ENCODE results near the gene BMPER.
"Not testable (repeated sequence)": the region's sequence is repeated elsewhere in the genome, so short reads cannot be mapped to it uniquely, and the experiment has no call there.

Gene BMPER

GRCh38 chr7:34174688-34175616 lies 269.6 kb downstream of the BMPER start:
- not testable (repeated sequence) for H3K9ac ChIP-seq (ENCODE audit: low read length); DNase-seq (ENCODE audit: low read depth); H3K9me3 ChIP-seq (ENCODE audit: control insufficient read depth, low read length); H3K4me3 ChIP-seq (ENCODE audit: low read length); H3K27me3 ChIP-seq (replicated peaks; ENCODE audit: control insufficient read depth, insufficient read depth, low read length); H3K4me1 ChIP-seq (ENCODE audit: control insufficient read depth, insufficient read depth, low read length); H3K36me3 ChIP-seq (ENCODE audit: control insufficient read depth, insufficient read depth, low read length, severe bottlenecking)

DNA sequence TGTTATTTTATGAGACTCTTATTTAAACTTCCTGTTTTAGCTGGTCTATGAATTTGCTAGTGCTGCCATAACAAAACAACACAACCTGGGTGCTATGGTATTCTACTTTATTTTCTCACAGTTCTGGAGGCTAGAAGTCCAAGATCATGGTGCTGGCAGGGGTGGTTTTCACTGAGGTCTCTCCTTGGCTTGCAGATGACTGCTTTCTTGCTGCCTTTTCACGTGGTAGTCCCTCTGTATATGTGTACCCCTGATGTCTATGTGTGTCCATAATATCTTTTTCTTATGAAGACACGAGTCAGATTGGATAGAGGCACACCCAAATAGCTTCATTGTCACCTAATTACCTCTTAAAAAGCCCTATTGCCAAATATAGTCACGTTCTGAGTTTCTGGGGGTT lies 270.5 kb downstream of the BMPER start:
- peaks cover 3% of the 10 kb centered on the region for H3K4me1 ChIP-seq (ENCODE audit: control insufficient read depth, insufficient read depth, low read length)
- no peaks in the 10 kb centered on the region for H3K9me3 ChIP-seq (ENCODE audit: control insufficient read depth, low read length)
- H3K9ac ChIP-seq (ENCODE audit: low read length): no peak overlapping the region
- H3K4me3 ChIP-seq (ENCODE audit: low read length): no peak overlapping the region
- no peaks in the 10 kb centered on the region for H3K27me3 ChIP-seq (replicated peaks; ENCODE audit: control insufficient read depth, insufficient read depth, low read length)
- no peak for DNase-seq (ENCODE audit: low read depth)
- no peaks in the 10 kb centered on the region for H3K36me3 ChIP-seq (ENCODE audit: control insufficient read depth, insufficient read depth, low read length, severe bottlenecking)

GRCh38 chr7:34177476-34177875 lies 272.1 kb downstream of the BMPER start:
- Histone ChIP-seq H3K4me3 (ENCODE audit: low read length) (no peak overlapping the region), H3K4me1 (ENCODE audit: control insufficient read depth, insufficient read depth, low read length) (peaks cover 3% of the 10 kb centered on the region), H3K27me3 (replicated peaks; ENCODE audit: control insufficient read depth, insufficient read depth, low read length) (no peaks in the 10 kb centered on the region), H3K9me3 (ENCODE audit: control insufficient read depth, low read length) (no peaks in the 10 kb centered on the region), H3K9ac (ENCODE audit: low read length) (no peak overlapping the region), H3K36me3 (ENCODE audit: control insufficient read depth, insufficient read depth, low read length, severe bottlenecking) (no peaks in the 10 kb centered on the region)
- DNase-seq (ENCODE audit: low read depth): no peak

DNA sequence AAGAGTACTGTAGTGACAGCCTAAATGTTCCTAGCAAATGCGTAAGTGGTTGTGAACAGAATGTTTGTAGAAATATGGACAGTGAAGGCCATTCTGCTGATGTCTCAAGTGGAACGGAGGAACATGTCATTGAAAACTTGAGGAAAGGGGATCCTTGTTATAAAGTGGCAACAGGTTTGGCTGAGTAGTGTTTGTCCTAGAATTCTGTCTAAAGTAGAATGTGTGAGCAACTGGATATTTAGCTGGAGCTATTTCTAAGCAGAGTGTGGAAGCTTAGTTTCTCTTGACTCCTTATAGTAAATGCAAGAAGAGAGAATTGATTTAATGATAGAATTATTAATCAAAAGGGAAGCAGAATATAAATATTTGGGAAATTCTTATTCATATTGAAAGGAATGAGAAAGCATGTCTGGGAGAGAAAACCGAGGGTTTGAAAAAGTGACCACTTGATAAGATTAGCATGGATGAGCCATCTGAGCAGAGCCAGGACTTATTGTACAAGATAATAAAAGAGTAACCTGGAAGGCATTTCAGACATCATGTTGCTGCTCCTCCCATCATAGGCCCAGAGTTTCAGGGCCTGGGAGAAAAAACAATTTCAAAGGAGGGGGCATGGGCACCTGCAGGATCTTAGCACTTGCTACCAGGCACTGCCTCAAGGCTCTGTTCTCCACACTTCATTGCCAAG lies 276.1 kb downstream of the BMPER start:
- Histone ChIP-seq H3K9me3 (ENCODE audit: control insufficient read depth, low read length) (no peaks in the 10 kb centered on the region), H3K4me1 (ENCODE audit: control insufficient read depth, insufficient read depth, low read length) (peaks cover 3% of the 10 kb centered on the region), H3K36me3 (ENCODE audit: control insufficient read depth, insufficient read depth, low read length, severe bottlenecking) (no peaks in the 10 kb centered on the region), H3K4me3 (ENCODE audit: low read length) (no peak overlapping the region), H3K9ac (ENCODE audit: low read length) (no peak overlapping the region), H3K27me3 (replicated peaks; ENCODE audit: control insufficient read depth, insufficient read depth, low read length) (no peaks in the 10 kb centered on the region)
- DNase-seq (ENCODE audit: low read depth): no peak

DNA sequence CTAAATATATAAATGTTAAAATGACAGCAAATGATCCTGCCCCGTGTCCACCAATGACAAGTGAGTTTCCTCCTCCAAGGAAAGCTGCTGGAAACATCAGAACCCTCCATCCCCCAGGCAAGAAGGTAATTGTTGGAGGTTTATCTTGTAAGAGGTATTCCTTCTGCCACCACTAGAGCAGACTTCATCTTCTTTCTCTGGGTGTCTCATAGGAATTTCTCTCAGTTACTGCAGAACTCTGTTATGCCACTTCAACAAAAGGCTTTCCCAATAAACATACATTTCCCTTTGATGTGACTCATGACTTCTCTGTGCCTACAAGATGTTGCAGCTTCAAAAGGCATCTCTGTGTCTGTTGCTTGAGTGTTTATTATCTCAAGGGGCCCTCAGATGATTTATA lies 279.1 kb downstream of the BMPER start:
- no peaks in the 10 kb centered on the region for H3K9me3 ChIP-seq (ENCODE audit: control insufficient read depth, low read length)

DNA sequence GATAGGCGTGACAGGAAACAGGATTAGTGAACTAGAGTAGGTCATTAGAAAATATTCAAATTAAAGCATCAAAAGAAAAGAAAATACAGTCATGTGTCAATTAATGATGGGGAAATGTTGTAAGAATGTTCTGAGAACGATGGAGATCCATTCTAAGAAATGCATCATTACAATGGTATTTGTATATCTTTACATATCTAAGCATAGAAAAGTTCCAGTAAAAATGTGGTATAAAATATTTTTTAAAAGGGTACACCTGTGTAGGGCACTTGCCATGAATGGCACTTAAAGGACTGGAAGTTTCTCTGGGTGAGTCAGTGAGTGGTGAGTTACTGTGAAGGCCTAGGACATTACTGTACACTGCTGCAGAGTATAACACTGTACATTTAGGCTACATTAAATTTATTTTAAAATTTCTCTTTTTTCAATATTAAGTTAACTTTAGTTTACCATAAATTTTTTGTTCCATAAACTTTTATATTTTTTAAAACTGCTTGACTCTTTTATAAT lies 282.5 kb downstream of the BMPER start:
- Histone ChIP-seq H3K27me3 (replicated peaks; ENCODE audit: control insufficient read depth, insufficient read depth, low read length) (no peaks in the 10 kb centered on the region), H3K9me3 (ENCODE audit: control insufficient read depth, low read length) (no peaks in the 10 kb centered on the region), H3K9ac (ENCODE audit: low read length) (no peak overlapping the region), H3K4me1 (ENCODE audit: control insufficient read depth, insufficient read depth, low read length) (no peaks in the 10 kb centered on the region), H3K36me3 (ENCODE audit: control insufficient read depth, insufficient read depth, low read length, severe bottlenecking) (no peaks in the 10 kb centered on the region), H3K4me3 (ENCODE audit: low read length) (no peak overlapping the region)
- peak; percentile 22 for DNase-seq (ENCODE audit: low read depth)

More for the DNA sequence above, 279.1 kb downstream of the BMPER start:
- Histone ChIP-seq H3K27me3 (replicated peaks; ENCODE audit: control insufficient read depth, insufficient read depth, low read length) (no peaks in the 10 kb centered on the region), H3K36me3 (ENCODE audit: control insufficient read depth, insufficient read depth, low read length, severe bottlenecking) (no peaks in the 10 kb centered on the region), H3K4me1 (ENCODE audit: control insufficient read depth, insufficient read depth, low read length) (no peaks in the 10 kb centered on the region), H3K9ac (ENCODE audit: low read length) (no peak overlapping the region), H3K4me3 (ENCODE audit: low read length) (no peak overlapping the region)
- DNase-seq (ENCODE audit: low read depth): peak; percentile 18

DNA sequence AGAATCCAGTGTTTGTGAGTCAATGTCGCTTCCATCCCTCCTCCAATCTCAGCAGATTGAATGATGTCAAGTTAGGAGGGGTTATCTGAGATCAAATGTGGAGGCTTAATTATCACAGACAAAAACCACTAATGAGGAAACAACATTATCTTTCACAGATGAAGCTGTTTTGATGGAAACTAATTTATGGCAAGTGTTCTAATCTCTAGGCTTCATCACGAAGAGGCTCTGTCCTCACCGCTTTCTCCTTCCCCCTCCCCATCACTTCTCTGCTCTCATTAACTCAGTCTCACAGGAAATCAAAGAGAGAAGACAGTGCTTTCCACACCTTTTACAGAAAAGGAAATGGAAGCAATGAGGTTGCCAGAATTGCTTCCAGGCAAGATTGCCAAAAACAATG lies 283.7 kb downstream of the BMPER start:
- Histone ChIP-seq H3K4me3 (ENCODE audit: low read length) (no peak overlapping the region), H3K9me3 (ENCODE audit: control insufficient read depth, low read length) (no peaks in the 10 kb centered on the region), H3K27me3 (replicated peaks; ENCODE audit: control insufficient read depth, insufficient read depth, low read length) (no peaks in the 10 kb centered on the region), H3K36me3 (ENCODE audit: control insufficient read depth, insufficient read depth, low read length, severe bottlenecking) (no peaks in the 10 kb centered on the region), H3K4me1 (ENCODE audit: control insufficient read depth, insufficient read depth, low read length) (no peaks in the 10 kb centered on the region), H3K9ac (ENCODE audit: low read length) (no peak overlapping the region)
- no peak for DNase-seq (ENCODE audit: low read depth)

- H3K4me1 ChIP-seq (ENCODE audit: control insufficient read depth, insufficient read depth, low read length): no peaks in the 10 kb centered on the region
- no peak for DNase-seq (ENCODE audit: low read depth)
- H3K36me3 ChIP-seq (ENCODE audit: control insufficient read depth, insufficient read depth, low read length, severe bottlenecking): no peaks in the 10 kb centered on the region
- no peaks in the 10 kb centered on the region for H3K9me3 ChIP-seq (ENCODE audit: control insufficient read depth, low read length)
- no peaks in the 10 kb centered on the region for H3K27me3 ChIP-seq (replicated peaks; ENCODE audit: control insufficient read depth, insufficient read depth, low read length)
- H3K9ac ChIP-seq (ENCODE audit: low read length): no peak overlapping the region
- no peak overlapping the region for H3K4me3 ChIP-seq (ENCODE audit: low read length)
Observed at GRCh38 chr7:34190299-34190698, 285.0 kb downstream of the BMPER start.

DNA sequence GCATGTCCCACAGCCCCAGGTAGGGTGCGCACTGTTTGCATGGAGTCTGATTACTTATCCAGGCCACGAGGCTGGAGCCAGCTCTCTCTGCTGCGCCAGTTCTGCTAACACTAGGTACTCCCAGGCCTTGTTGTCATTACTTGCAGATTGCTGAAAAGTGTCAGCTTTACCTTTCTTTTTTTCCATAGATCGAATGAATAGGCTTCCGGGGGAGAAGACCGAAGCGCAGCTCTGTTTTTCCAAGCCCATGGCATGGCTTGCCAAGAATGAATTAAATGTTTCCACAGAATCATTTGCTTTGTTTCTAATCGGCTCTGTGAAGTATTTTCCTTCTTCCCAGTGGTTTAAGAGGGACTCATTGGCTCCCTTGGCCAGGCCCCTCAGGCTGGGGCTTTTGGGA lies 285.8 kb downstream of the BMPER start:
- Histone ChIP-seq H3K4me3 (ENCODE audit: low read length) (no peak overlapping the region), H3K9me3 (ENCODE audit: control insufficient read depth, low read length) (no peaks in the 10 kb centered on the region), H3K9ac (ENCODE audit: low read length) (no peak overlapping the region), H3K36me3 (ENCODE audit: control insufficient read depth, insufficient read depth, low read length, severe bottlenecking) (no peaks in the 10 kb centered on the region), H3K4me1 (ENCODE audit: control insufficient read depth, insufficient read depth, low read length) (no peaks in the 10 kb centered on the region), H3K27me3 (replicated peaks; ENCODE audit: control insufficient read depth, insufficient read depth, low read length) (no peaks in the 10 kb centered on the region)
- no peak for DNase-seq (ENCODE audit: low read depth)

- Histone ChIP-seq H3K4me1 (ENCODE audit: control insufficient read depth, insufficient read depth, low read length) (no peaks in the 10 kb centered on the region), H3K9ac (ENCODE audit: low read length) (no peak overlapping the region), H3K27me3 (replicated peaks; ENCODE audit: control insufficient read depth, insufficient read depth, low read length) (no peaks in the 10 kb centered on the region), H3K9me3 (ENCODE audit: control insufficient read depth, low read length) (no peaks in the 10 kb centered on the region), H3K4me3 (ENCODE audit: low read length) (no peak overlapping the region), H3K36me3 (ENCODE audit: control insufficient read depth, insufficient read depth, low read length, severe bottlenecking) (no peaks in the 10 kb centered on the region)
- no peak for DNase-seq (ENCODE audit: low read depth)
Observed at GRCh38 chr7:34191771-34192479, 286.6 kb downstream of the BMPER start.

- Histone ChIP-seq H3K36me3 (ENCODE audit: control insufficient read depth, insufficient read depth, low read length, severe bottlenecking) (no peaks in the 10 kb centered on the region), H3K9ac (ENCODE audit: low read length) (no peak overlapping the region), H3K9me3 (ENCODE audit: control insufficient read depth, low read length) (no peaks in the 10 kb centered on the region), H3K4me1 (ENCODE audit: control insufficient read depth, insufficient read depth, low read length) (no peaks in the 10 kb centered on the region), H3K27me3 (replicated peaks; ENCODE audit: control insufficient read depth, insufficient read depth, low read length) (no peaks in the 10 kb centered on the region), H3K4me3 (ENCODE audit: low read length) (no peak overlapping the region)
- DNase-seq (ENCODE audit: low read depth): no peak
Observed at GRCh38 chr7:34192906-34193305, 287.6 kb downstream of the BMPER start.

All from adipocyte (in vitro differentiated cells).